GM12878 (cell line): ENCODE data around the gene FTL. TPM values are rescaled to one million over a fixed set of nuclear protein-coding genes. Genes with fewer than 3 reads are reported as not detected.
"Not testable (repeated sequence)": the region's sequence is repeated elsewhere in the genome, so short reads cannot be mapped to it uniquely, and the experiment has no call there.

Experiments used
- ATAC-seq: fragments of 200-7000 bp; cut with Tn5 transposase; 3 replicates; pipeline ENCODE4 v1.9.1; 2020; ENCODE audit warnings: mild to moderate bottlenecking, moderate library complexity
- BruUV-seq: library from RNA; stranded (reverse); fragments of 400-500 nt; replicated peaks from 2 replicates; lab custom pipeline; 2021; lab: Mats Ljungman, UMichigan
- CTCF ChIA-PET: fragments of 300-600 bp; sonication (Branson Sonifier 250); formaldehyde crosslinking; extraction: SDS; loops from one replicate; lab custom pipeline; 2021; ENCODE audit warnings: inconsistent platforms; lab: Yijun Ruan, JAX
- POLR2A ChIA-PET: fragments of 350-600 bp; formaldehyde crosslinking; extraction: SDS; loops from one replicate; lab custom pipeline; 2021; ENCODE audit warnings: inconsistent platforms; lab: Charles Lee
- RAD21 ChIA-PET: fragments of 300-600 bp; sonication (Branson Sonifier 250); formaldehyde crosslinking; loops from one replicate; lab custom pipeline; 2023; ENCODE audit warnings: antibody characterized with exemption; ENCODE audit not compliant: unreplicated experiment; lab: Charles Lee
- SMC1A ChIA-PET: fragments of 300-600 bp; sonication (Branson Sonifier 250); formaldehyde crosslinking; loops from one replicate; lab custom pipeline; 2023; ENCODE audit not compliant: unreplicated experiment, uncharacterized antibody; lab: Charles Lee
- DNase-seq: peaks from one replicate; pipeline ENCODE4 v3.0.0-alpha.2; 2011; ENCODE audit warnings: low read depth, low spot score
- FAIRE-seq: peaks from 3 replicates; lab custom pipeline; 2011; peaks lifted over from hg19 to GRCh38; lab: Jason Lieb, UNC
- H2AFZ ChIP-seq: 2 replicates; pipeline ENCODE4 v1.6.0; 2011; ENCODE audit warnings: low read depth, low read length, control low read depth; ENCODE audit not compliant: control insufficient read depth
- H3K27ac ChIP-seq: 2 replicates; pipeline ENCODE4 v1.5.1; 2011; ENCODE audit warnings: control low read depth; ENCODE audit not compliant: control insufficient read depth, insufficient read depth
- H3K27me3 ChIP-seq, 2 experiments: replicated peaks in 1 of 2; 2 replicates each; pipeline versions ENCODE4 v1.6.0 to v1.6.1; 2011; ENCODE audit warnings: low read length in 1 of 2; ENCODE audit not compliant: control insufficient read depth in 2 of 2, insufficient read depth in 2 of 2
- H3K36me3 ChIP-seq, 2 experiments: 2 replicates each; pipeline ENCODE4 v1.5.1; 2011; ENCODE audit warnings: low read length in 1 of 2; ENCODE audit not compliant: control insufficient read depth in 2 of 2, insufficient read depth in 2 of 2
- H3K4me1 ChIP-seq: 2 replicates; pipeline ENCODE4 v1.6.1; 2011; ENCODE audit warnings: mild to moderate bottlenecking, low read length, moderate library complexity, mixed read lengths; ENCODE audit not compliant: control insufficient read depth, insufficient read depth
- H3K4me2 ChIP-seq: 2 replicates; pipeline ENCODE4 v1.6.0; 2011; ENCODE audit warnings: control low read depth; ENCODE audit not compliant: control insufficient read depth, insufficient read depth
- H3K4me3 ChIP-seq: fragments of 200-600 bp; sonication (generic); 2 replicates; pipeline ENCODE4 v1.5.1; 2016
- H3K79me2 ChIP-seq: 2 replicates; pipeline ENCODE4 v1.6.0; 2011; ENCODE audit warnings: low read length; ENCODE audit not compliant: control insufficient read depth, insufficient read depth
- H3K9ac ChIP-seq: 2 replicates; pipeline ENCODE4 v1.8.0; 2011; ENCODE audit warnings: low read length, control low read depth, mixed read lengths; ENCODE audit not compliant: control insufficient read depth, insufficient read depth
- H3K9me3 ChIP-seq: replicated peaks from 3 replicates; pipeline ENCODE4 v1.5.1; 2011; ENCODE audit warnings: mild to moderate bottlenecking, low read length; ENCODE audit not compliant: control insufficient read depth, insufficient read depth
- H4K20me1 ChIP-seq: 2 replicates; pipeline ENCODE4 v1.6.0; 2011; ENCODE audit not compliant: control insufficient read depth, insufficient read depth
- CHD1 ChIP-seq: IDR thresholded peaks from 2 replicates; pipeline ENCODE4 v1.6.1; 2012; ENCODE audit warnings: low read depth, low read length, improper control_type of control experiment
- MLLT1 ChIP-seq: fragments of 450-650 bp; IDR thresholded peaks from 2 replicates; pipeline ENCODE4 v1.6.1; 2016; ENCODE audit warnings: mild to moderate bottlenecking
- POLR2AphosphoS5 ChIP-seq: IDR thresholded peaks from 2 replicates; pipeline ENCODE4 v1.6.1; 2011; ENCODE audit warnings: mild to moderate bottlenecking, low read length, inconsistent platforms
- SREBF1 ChIP-seq: IDR thresholded peaks from 2 replicates; pipeline ENCODE4 v1.6.1; 2012; ENCODE audit warnings: mild to moderate bottlenecking, low read length
- SUPT20H ChIP-seq: IDR thresholded peaks from 2 replicates; pipeline ENCODE4 v1.6.1; 2011; ENCODE audit warnings: low read depth, mild to moderate bottlenecking, low read length, moderate library complexity, borderline replicate concordance; ENCODE audit not compliant: control insufficient read depth
- ZSCAN29 ChIP-seq: fragments of 450-650 bp; IDR thresholded peaks from 2 replicates; pipeline ENCODE4 v1.6.1; 2017; ENCODE audit warnings: mild to moderate bottlenecking, moderate library complexity
- WGBS: methylation state at CpG from one replicate; pipeline ENCODE4 v1.1.6; 2016; ENCODE audit warnings: low lambda C conversion rate; ENCODE audit not compliant: insufficient replicate concordance, insufficient coverage; ENCODE audit errors: missing lambda C conversion rate; 5-methylcytosine and 5-hydroxymethylcytosine counted together
- in situ Hi-C: fragments of 300-500 bp; cut with MboI; formaldehyde crosslinking; loops from 9 replicates; pipeline ENCODE4 v1.14.3; 2018; ENCODE audit warnings: mixed read lengths
- intact Hi-C: fragments of 100-400 bp; cut with micrococcal nuclease; formaldehyde crosslinking; loops from one replicate; pipeline ENCODE4 v1.14.2; 2022; ENCODE audit not compliant: unreplicated experiment
- polyA plus RNA-seq, 11 experiments: library from polyadenylated mRNA; depleted of rRNA in 4 of 11; unstranded in 6 of 11; stranded (reverse) in 5 of 11; fragments of >200 nt; fragmentation: Nextera tagmentation in 4 of 11; fragmentation: Illumina TruSeq in 1 of 11; extraction: Ambion mirVana in 4 of 11; extraction: Trizol in 1 of 11; gene quantifications; 1 replicate in 1 of 11; 2 replicates in 10 of 11; pipeline versions ENCODE4 v1.2.1 to v1.2.3, GENCODE V29; 2011 to 2016; ENCODE audit warnings: inconsistent platforms in 2 of 11, missing spikeins in 2 of 11, low read depth in 1 of 11
- total RNA-seq, 4 experiments: library from RNA; depleted of rRNA in 3 of 4; stranded (reverse); fragments of >200 nt in 3 of 4; fragmentation: Illumina TruSeq in 1 of 4; extraction: Trizol in 1 of 4; gene quantifications; 2 replicates each; pipeline versions ENCODE4 v1.2.1 to v1.2.3, GENCODE V29; 2013 to 2021
- TF ChIP-seq, protein P1 (sequence below): fragments of 450-650 bp; IDR thresholded peaks from 2 replicates; pipeline ENCODE4 v1.6.1; 2016; ENCODE audit warnings: mild to moderate bottlenecking
- TF ChIP-seq, protein P2 (sequence below): fragments of 450-650 bp; IDR thresholded peaks from 2 replicates; pipeline ENCODE4 v1.6.1; 2017; ENCODE audit warnings: mild to moderate bottlenecking, moderate library complexity

Gene FTL
- total and polyA plus RNA-seq, 10 of the 15 experiments (the other 5 are each of a cell fraction or from before 2014, with no cell fraction given): 364 to 8,913 (median 1,595) TPM

GRCh38 chr19:48925240-48925843 is 39.8 kb upstream of the FTL start (continued):
- TF ChIP-seq, protein P1, sequence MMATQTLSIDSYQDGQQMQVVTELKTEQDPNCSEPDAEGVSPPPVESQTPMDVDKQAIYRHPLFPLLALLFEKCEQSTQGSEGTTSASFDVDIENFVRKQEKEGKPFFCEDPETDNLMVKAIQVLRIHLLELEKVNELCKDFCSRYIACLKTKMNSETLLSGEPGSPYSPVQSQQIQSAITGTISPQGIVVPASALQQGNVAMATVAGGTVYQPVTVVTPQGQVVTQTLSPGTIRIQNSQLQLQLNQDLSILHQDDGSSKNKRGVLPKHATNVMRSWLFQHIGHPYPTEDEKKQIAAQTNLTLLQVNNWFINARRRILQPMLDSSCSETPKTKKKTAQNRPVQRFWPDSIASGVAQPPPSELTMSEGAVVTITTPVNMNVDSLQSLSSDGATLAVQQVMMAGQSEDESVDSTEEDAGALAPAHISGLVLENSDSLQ: no peak

- ATAC-seq, H3K36me3 ChIP-seq, H3K27ac ChIP-seq, H3K4me3 ChIP-seq, SMC1A ChIA-PET, RAD21 ChIA-PET, H4K20me1 ChIP-seq, H3K9ac ChIP-seq, intact Hi-C loops, H3K27me3 ChIP-seq, H2AFZ ChIP-seq, H3K4me1 ChIP-seq, POLR2A ChIA-PET, BruUV-seq, DNase-seq, H3K9me3 ChIP-seq, H3K4me2 ChIP-seq, H3K79me2 ChIP-seq, FAIRE-seq, in situ Hi-C loops: not testable (repeated sequence)
- WGBS: 84% methylated on average over 8 of the region's 8 CpGs
- CTCF ChIA-PET: interaction anchor here (1.1 kb wide), 1 partner anchor 45 kb away, joined by 3 read pairs; no protein-coding TSS in a partner anchor
Observed at GRCh38 chr19:48925890-48926289, 39.2 kb upstream of the FTL start.

DNA sequence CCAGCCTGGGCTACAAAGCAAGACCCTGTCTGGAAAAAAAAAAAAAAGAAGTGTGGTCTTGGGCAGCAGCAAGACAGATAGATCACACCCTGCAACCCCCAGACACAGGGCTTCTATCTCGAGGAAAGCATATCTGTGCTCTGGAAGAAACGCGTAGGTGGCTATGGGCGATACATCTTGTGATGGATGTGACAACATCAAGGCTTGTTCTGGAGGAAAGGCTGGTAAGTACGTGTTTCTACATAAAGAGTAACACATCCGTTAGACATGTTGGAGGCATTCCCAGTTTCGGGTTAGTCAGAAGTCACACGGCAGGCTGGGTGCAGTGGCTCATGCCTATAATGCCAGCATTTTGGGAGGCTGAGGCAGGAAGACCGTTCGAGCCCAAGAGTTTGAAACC is 38.2 kb upstream of the FTL start:
- intact Hi-C loops (no loop called here), in situ Hi-C loops (no loop called here)
- WGBS: 55% methylated on average over 10 of the region's 10 CpGs
- ChIA-PET RAD21 (no interaction called here), SMC1A (no interaction called here), POLR2A (no interaction called here), CTCF (no interaction called here)
- H3K4me1 ChIP-seq: no peaks in the 10 kb centered on the region
- no peak for DNase-seq
- no peak overlapping the region for H3K4me2 ChIP-seq
- BruUV-seq: no TSS peak
- no peak overlapping the region for H3K27ac ChIP-seq
- no peaks in the 10 kb centered on the region for H4K20me1 ChIP-seq
- H3K36me3 ChIP-seq: no peaks in the 10 kb centered on the region
- FAIRE-seq: no peak
- H3K79me2 ChIP-seq: no peaks in the 10 kb centered on the region
- H2AFZ ChIP-seq: no peak overlapping the region
- no peaks in the 10 kb centered on the region for H3K9me3 ChIP-seq
- ATAC-seq: no peak
- no peaks in the 10 kb centered on the region for H3K27me3 ChIP-seq
- H3K4me3 ChIP-seq: no peak overlapping the region
- H3K9ac ChIP-seq: no peak overlapping the region
- TF ChIP-seq SUPT20H (no peak), ZSCAN29 (no peak), POLR2AphosphoS5 (no peak), CHD1 (no peak), MLLT1 (no peak), SREBF1 (no peak)
- TF ChIP-seq, protein P2, sequence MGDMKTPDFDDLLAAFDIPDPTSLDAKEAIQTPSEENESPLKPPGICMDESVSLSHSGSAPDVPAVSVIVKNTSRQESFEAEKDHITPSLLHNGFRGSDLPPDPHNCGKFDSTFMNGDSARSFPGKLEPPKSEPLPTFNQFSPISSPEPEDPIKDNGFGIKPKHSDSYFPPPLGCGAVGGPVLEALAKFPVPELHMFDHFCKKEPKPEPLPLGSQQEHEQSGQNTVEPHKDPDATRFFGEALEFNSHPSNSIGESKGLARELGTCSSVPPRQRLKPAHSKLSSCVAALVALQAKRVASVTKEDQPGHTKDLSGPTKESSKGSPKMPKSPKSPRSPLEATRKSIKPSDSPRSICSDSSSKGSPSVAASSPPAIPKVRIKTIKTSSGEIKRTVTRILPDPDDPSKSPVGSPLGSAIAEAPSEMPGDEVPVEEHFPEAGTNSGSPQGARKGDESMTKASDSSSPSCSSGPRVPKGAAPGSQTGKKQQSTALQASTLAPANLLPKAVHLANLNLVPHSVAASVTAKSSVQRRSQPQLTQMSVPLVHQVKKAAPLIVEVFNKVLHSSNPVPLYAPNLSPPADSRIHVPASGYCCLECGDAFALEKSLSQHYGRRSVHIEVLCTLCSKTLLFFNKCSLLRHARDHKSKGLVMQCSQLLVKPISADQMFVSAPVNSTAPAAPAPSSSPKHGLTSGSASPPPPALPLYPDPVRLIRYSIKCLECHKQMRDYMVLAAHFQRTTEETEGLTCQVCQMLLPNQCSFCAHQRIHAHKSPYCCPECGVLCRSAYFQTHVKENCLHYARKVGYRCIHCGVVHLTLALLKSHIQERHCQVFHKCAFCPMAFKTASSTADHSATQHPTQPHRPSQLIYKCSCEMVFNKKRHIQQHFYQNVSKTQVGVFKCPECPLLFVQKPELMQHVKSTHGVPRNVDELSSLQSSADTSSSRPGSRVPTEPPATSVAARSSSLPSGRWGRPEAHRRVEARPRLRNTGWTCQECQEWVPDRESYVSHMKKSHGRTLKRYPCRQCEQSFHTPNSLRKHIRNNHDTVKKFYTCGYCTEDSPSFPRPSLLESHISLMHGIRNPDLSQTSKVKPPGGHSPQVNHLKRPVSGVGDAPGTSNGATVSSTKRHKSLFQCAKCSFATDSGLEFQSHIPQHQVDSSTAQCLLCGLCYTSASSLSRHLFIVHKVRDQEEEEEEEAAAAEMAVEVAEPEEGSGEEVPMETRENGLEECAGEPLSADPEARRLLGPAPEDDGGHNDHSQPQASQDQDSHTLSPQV: no peak
